Lower leg skin (tissue), 3 donors: ENCODE results near the gene G6PC1.
"Not testable (repeated sequence)": the region's sequence is repeated elsewhere in the genome, so short reads cannot be mapped to it uniquely, and the experiment has no call there.

Experiments
- CTCF ChIP-seq, 3 donors: fragments of 450-650 bp; IDR thresholded peaks; one replicate each; pipeline ENCODE4 v1.5.1; 2016; ENCODE audit warnings: antibody characterized with exemption in 3 of 3, mild to moderate bottlenecking in 3 of 3, moderate library complexity in 2 of 3
- POLR2A ChIP-seq, 2 donors: fragments of 450-650 bp; IDR thresholded peaks; one replicate each; pipeline ENCODE4 v1.6.1; 2016 to 2017; ENCODE audit warnings: antibody characterized with exemption in 2 of 2, mild to moderate bottlenecking in 1 of 2, moderate library complexity in 1 of 2

GRCh38 chr17:42885806-42886205 is 14.8 kb upstream of the G6PC1 start:
- not testable (repeated sequence) for TF ChIP-seq POLR2A, CTCF (IDR thresholded peaks at IDR 0.05)
